Myocyte (in vitro differentiated cells): ENCODE measurements around the gene SPINK9. TPM values are rescaled to one million over a fixed set of nuclear protein-coding genes. Genes with fewer than 3 reads are reported as not detected.

Experiments used
- DNase-seq: peaks from one replicate; pipeline ENCODE4 v3.0.0-alpha.2; 2012; ENCODE audit warnings: low read depth
- total RNA-seq: library from RNA; depleted of rRNA; stranded (reverse); fragments of >200 nt; gene quantifications from 2 replicates; pipeline ENCODE4 v1.2.3, GENCODE V29; 2014

SPINK9 gene
- total RNA-seq, 1 donor from 2014 or later, result not detected

DNA sequence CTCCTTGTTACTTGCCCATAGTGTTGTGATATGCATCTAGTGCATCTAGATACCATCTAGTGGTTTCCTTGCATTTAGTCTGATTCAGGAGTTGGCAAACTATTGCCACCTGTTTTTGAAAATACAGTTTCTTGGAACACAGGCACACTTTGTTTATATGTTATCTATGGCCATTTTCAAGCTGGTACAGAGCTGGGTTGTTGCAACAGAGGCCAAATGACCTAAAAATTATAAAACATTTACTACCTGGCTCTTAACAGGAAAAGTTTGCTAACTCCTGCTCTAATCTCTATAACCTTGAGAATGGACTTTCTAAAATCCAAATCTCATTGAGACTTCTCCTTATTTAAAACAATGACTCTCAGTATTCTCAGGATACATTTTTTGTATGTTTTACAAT lies 29.0 kb downstream of the SPINK9 start:
- no peak for DNase-seq

DNA sequence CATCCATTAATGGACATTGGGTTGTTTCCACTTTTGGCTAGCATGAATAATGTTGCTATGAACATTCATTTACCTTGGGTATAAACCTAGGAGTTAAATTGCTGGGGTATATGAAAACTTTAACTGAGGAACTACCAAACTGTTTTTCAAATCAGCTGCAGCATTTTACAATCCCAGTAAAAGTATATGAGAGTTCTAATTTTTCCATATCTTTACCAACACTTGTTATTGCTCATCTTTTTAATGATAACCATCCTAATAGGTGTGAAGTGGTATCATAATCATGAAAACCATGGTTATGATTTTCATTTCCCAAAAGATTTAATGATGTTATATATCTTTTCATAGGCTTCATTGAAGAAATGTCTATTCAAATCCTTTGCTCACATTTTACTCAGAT lies 32.9 kb downstream of the SPINK9 start:
- DNase-seq, result no peak

DNA sequence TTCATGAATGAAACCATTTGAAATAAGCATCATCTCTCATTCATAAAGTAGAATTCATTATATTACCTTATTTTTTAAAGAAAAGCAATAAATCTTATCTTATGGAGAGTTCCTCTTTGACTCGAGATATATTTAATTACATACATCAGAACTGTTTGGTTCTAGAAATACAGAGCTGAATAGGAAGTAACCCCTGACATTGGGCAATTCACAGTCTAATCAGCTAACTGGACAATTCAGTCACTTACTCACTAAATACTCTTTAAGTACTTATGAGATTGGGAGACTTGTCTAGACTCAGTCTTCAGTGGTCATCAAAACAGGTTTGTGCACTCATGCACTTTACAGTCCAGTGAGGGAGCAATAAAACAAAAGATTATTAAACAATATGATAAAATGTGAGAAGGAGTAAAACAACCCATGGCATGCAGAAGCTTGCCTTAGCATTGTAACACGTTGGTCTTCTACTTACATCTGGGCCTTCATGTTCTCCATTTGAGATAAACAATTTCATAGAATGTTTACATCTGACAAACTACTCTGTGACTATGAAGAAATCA lies 36.9 kb downstream of the SPINK9 start:
- no peak for DNase-seq

DNA sequence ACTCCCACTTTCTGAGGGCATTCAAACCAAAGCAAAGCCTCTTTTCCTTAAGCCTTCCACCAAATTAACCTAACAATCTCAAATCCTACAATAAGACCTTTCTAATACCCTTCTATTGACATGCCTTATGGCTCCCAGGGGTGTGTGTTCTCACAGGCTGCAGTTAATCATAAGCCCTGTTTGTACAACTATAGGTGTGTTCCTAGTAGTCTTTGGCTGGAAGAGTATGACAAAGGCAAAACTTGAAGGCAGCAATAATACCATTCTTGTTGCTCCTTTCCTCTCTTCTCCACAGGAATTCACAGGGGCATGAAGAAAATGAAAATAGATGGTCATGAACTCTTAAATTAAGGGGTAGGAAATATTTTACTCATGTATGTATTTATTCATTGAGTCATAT lies 37.5 kb downstream of the SPINK9 start:
- DNase-seq, result no peak

DNA sequence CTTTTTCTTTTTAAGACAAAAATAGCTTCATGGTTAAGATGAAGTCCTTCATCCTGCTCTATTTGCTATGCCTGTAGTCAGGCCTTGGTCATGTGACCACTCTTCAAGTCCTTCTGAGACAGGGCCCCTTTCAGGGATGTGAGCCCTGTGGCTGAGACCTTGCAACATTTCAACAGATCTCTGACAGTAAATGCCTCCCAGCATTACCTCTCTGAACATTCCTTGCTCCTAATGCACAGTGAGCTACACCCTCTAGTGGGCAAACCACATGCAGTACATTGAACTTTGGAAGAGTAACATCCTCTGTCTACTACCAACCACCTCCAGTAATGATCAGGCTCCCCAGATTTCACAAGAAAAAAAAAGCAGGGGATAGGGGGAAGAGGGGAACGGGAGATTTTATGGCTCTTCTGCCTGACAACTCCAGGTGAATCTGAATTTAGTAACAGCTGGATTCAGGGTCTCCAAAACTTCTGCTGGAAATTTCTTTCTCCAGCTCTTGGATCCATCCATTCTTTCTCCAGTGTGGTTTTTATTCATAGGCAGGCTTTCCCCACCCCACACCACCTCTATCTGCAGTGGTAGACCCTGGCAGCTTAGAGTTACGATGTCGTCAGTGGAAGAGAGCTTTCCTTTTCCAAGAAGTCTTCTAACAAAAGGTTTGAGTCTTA lies 39.5 kb downstream of the SPINK9 start:
- DNase-seq, result peak; percentile 50

DNA sequence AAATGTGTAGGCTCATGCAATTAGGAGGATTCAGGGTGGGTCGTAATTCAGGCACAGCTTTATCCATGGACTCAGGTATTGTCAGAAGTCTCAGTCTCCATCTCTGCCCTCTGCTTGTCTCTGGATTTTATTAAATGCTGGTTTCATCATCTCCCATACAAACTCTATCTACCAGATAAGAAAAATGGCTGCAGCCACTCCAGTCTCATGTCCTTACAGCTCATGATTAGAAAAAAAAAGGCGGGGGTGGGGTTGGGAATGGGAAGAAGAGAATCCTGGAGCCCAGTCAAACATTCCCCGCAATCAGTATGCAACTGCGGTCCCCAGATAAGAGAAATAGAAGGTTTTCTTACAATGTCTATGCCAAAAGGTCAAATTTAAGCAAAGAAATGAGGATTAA lies 40.8 kb downstream of the SPINK9 start:
- DNase-seq, result no peak

DNA sequence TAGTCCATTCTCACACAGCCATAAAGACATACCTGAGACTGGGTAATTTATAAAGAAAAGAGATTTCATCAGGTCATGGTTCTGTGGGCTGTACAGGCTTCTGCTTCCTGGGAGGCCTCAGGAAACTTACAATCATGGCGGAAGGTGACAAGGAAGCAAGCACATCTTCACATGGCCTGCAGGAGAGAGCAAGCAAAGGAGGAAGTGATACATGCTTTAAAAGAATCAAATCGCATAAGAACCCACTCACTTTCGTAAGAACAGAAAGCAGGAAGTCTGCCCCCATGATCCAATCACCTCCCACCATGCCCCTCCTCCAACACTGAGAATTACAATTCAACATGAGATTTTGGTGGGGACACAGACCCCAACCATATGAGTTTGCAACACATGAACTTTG lies 43.3 kb downstream of the SPINK9 start:
- no peak for DNase-seq

DNA sequence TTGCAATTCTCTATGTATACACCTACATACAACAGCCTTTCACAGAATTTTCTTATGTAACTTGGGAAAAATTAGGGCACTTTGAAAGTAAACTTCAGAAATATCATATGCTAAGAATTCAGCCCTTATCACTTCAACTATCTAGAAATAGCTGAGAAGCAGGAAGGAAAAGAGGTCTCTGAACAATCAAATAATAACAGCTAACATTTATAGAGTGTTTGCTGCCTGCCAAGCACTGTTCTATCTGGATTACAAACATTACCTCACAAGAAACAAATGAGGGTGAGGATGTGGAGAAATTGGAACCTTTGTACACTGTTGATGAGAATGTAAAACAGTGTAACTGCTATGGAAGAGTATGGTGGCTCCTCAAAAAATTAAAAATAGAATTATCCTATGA lies 44.0 kb downstream of the SPINK9 start:
- DNase-seq, result no peak

DNA sequence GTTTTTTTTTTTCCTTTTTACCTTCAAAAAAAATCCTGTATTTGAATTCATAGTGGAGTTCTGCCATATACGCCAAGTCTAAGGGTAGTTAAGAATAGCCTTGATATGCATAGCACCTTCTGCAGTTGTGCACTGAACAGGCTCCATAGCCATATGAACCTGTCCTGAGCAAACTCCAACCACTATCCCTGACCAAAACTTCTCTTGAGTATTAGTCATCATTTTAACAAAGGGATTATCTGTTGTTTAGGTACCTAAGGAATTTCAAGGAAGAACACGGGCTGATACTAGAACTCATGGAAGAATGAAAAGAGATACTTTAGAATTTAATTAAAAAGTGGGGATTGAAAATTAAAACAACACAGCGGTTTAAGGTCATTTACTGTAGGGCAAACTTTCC lies 46.5 kb downstream of the SPINK9 start:
- no peak for DNase-seq

DNA sequence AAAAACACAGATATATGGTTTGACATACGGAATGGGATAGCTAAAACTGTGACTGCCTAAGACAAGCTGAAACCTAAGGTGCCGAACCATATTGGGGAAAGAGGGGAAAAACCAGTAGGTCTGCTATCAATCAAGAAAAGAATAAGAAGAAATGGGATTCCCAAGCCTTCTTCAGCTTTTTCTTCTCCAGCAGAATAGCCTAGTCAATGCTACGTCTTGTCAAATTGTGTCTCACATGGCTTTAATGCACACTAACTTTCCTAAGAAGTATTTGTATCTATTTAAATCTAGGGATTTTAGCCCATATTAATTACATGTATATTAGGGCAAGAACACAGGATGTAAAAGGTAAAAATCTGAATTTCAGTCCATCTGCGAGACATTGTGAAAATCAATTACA lies 47.6 kb downstream of the SPINK9 start:
- peak; percentile 17 for DNase-seq

DNA sequence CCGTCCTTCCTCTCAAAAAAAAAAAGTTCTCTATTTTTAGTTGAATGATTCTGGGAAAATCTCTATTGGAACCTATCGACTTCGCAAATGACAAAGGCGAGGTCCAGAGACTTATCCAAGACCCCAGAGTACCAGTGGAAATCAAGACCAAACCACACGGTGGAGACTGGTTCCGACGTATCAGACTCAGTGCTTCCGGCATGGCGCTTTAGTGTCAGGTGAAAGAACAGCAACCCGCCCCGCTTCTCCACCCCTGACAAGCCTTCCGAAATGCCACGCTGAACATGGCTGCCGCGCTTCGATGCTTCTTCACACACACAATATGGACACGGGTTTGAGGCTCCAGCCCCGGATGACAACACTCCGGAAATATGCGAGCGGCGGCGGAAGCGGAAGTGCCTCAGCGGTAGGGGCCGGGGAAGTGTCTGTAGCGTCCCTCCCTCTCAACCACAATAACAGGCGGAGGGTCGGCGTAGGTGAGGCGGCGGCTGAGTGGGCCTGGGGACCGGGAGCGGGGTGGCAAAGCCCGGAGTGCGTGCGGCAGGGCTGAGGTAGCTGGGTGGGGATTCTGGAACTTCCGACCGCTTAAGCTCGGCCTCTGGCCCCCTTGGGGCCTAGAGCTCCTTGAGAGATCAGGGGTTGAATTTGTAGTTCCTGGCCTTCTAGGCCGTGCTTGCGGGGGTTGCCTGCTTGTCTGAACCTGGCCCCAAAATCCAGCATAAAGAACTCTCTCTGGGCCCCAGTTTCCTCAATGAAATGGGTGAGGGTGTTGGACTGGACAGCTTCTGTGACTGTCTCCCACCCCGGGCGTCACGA lies 48.4 kb downstream of the SPINK9 start, which contains the start of gene FBXO38:
TSS of gene FBXO38 (plus strand) at position 395 of the 816 bp plus-strand sequence. CDS start 10,819 bp downstream, outside the sequence.
- peak; percentile 99 for DNase-seq

DNA sequence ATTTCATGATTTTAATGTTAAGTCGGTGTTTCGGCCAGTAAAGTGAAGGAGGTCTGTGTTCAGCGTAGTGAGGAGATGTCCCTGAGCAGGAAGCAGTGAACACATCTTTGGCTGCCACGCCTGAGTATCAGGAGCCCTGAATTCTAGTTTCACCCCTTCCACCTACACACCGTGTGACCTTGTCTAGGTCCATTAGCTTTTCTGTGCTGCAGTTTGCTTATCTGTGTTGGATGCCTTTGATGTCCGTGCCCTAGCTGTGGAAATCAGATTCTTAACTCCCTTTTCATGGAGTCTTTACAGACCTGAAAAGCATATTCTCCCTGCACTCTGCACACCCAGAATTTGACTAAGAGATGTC lies 49.0 kb downstream of the SPINK9 start:
- no peak for DNase-seq

DNA sequence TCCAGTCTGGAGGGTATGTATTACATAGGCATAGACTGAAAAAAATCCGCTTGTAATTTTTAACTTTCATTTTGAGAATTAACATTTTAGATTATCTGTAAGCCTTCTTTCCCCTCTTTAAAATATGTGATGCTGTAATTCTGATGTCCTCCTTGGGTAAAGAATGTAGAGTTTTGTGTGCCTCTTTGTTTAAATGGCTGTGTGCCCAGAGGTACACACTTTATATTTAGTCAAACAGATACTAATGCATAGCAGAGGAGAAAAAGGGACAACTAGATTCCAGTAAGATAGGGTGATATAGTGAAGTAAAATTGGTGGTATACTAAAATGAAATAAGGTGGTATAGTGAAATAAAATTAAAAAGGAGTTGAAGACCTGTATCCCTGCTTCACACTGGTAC lies 49.7 kb downstream of the SPINK9 start:
- no peak for DNase-seq

DNA sequence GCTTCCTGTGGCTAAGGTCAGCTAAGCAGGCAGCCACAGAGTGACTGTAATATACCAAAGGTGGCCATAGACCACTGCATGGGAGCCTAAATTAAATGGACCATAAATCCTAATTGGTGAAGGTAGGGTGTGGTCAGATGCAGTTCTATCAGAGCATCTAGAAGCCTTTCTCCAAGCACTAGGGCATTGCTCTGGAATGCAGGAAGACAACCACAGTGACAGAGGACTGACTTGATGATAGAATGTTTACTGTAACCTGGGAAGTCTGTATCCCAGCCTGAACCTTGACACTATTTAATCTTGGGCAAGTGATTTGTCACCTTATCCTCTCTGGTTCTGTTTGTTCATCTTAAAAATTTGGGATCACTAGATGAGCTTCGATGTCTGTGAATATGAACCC lies 50.7 kb downstream of the SPINK9 start:
- DNase-seq, result no peak

DNA sequence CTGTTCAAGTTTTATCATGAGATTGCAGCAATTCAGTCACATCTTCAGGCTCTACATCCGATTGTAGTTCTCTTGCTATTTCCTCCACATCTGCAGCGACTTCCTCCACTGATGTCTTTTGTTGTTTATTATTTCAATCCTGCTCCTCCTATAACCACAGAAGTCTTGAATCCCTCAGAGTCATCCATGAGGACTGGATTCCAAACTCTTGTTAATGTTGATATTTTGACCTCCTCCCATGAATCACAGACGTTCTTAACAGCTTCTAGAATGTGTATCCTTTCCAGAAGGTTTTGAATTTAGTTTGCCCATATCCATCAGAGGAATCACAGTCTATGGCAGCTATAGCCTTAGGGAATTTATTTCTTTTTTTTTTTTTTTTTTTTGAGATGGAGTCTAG lies 52.0 kb downstream of the SPINK9 start:
- DNase-seq, result no peak

DNA sequence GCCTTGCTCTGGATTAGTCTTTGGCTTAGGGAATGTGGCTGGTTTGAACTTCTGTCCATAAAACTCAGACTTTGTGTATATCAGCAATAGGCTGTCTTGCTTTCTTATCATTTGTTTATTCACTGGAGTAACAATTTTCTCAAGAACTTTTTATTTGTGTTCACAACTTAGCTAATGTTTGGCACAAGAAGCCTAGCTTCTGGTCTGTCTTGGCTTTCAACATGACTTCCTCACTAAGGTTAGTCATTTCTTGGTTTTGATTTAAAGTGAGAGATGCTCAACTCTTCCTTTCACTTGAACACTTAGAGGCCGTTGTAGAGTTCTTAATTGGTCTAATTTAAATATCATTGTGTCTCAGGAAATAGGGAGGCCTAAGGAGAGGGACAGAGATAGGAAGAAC lies 53.3 kb downstream of the SPINK9 start:
- no peak for DNase-seq

Other genes with a start within 250 kb of the SPINK9 start
- not detected in 2 replicates for gene SPINK14, start 167.0 kb upstream of the SPINK9 start, total RNA-seq
- not detected in 2 replicates for gene SPINK6, start 132.5 kb upstream of the SPINK9 start, total RNA-seq
- not detected in 2 replicates for gene MARCOL, start 97.0 kb upstream of the SPINK9 start, total RNA-seq
- not detected in 2 replicates for gene SPINK13, start 66.8 kb upstream of the SPINK9 start, total RNA-seq
- not detected in 2 replicates for gene SPINK7, start 23.1 kb upstream of the SPINK9 start, total RNA-seq
- 46.0 and 56.8 TPM in 2 replicates for gene FBXO38, start 48.4 kb downstream of the SPINK9 start, total RNA-seq